Fibroblast of lung (primary cell): ENCODE measurements around the gene AJUBA. TPM values are rescaled to one million over a fixed set of nuclear protein-coding genes. Genes with fewer than 3 reads are reported as not detected.

Experiments used
- DNase-seq, 2 donors: peaks; one replicate each; pipeline versions ENCODE4 v3.0.0 to v3.0.0-alpha.2; 2010; ENCODE audit warnings: low read depth in 2 of 2
- H2AFZ ChIP-seq: 2 replicates; pipeline ENCODE4 v1.5.1; 2012; ENCODE audit warnings: low read length, control low read depth, inconsistent platforms
- H3K27ac ChIP-seq: 2 replicates; pipeline ENCODE4 v1.5.1; 2011; ENCODE audit warnings: low read length, control low read depth; ENCODE audit not compliant: insufficient read depth
- H3K27me3 ChIP-seq: 2 replicates; pipeline ENCODE4 v1.5.1; 2011; ENCODE audit warnings: mild to moderate bottlenecking, low read length; ENCODE audit not compliant: control insufficient read depth, insufficient read depth
- H3K36me3 ChIP-seq: 2 replicates; pipeline ENCODE4 v1.5.1; 2011; ENCODE audit warnings: low read length; ENCODE audit not compliant: control insufficient read depth, insufficient read depth
- H3K4me1 ChIP-seq: 2 replicates; pipeline ENCODE4 v1.5.1; 2011; ENCODE audit warnings: low read length; ENCODE audit not compliant: control insufficient read depth, insufficient read depth; ENCODE audit errors: extremely low read depth
- H3K4me2 ChIP-seq: 2 replicates; pipeline ENCODE4 v1.5.1; 2011; ENCODE audit warnings: low read length, control low read depth; ENCODE audit not compliant: insufficient read depth; ENCODE audit errors: extremely low read depth
- H3K4me3 ChIP-seq, 4 experiments: fragments of 200-600 bp in 1 of 4; sonication (generic) in 1 of 4; replicated peaks in 1 of 4; 2 replicates each; pipeline ENCODE4 v1.5.1; 2011 to 2016; ENCODE audit warnings: low read length in 4 of 4, low read depth in 3 of 4, mild to moderate bottlenecking in 3 of 4, control low read depth in 2 of 4, inconsistent platforms in 1 of 4, mixed read lengths in 1 of 4; ENCODE audit not compliant: insufficient read depth in 1 of 4; ENCODE audit errors: control extremely low read depth in 1 of 4
- H3K79me2 ChIP-seq: 2 replicates; pipeline ENCODE4 v1.5.1; 2012; ENCODE audit warnings: mild to moderate bottlenecking, low read length, inconsistent platforms; ENCODE audit not compliant: control insufficient read depth, insufficient read depth
- H3K9ac ChIP-seq: 2 replicates; pipeline ENCODE4 v1.5.1; 2011; ENCODE audit warnings: mild to moderate bottlenecking, low read length, control low read depth; ENCODE audit not compliant: insufficient read depth
- H3K9me3 ChIP-seq: 2 replicates; pipeline ENCODE4 v1.5.1; 2012; ENCODE audit warnings: low read depth, low read length; ENCODE audit not compliant: control insufficient read depth, insufficient read depth
- H4K20me1 ChIP-seq: 2 replicates; pipeline ENCODE4 v1.5.1; 2011; ENCODE audit warnings: low read length; ENCODE audit not compliant: control insufficient read depth, insufficient read depth; ENCODE audit errors: extremely low read depth
- EZH2 ChIP-seq: IDR thresholded peaks from 2 replicates; pipeline ENCODE4 v1.5.1; 2012; ENCODE audit warnings: low read length, control low read depth, mild to moderate bottlenecking; ENCODE audit errors: missing control alignments
- polyA plus RNA-seq, 2 donors: library from polyadenylated mRNA; depleted of rRNA in 1 of 2; stranded (reverse) in 1 of 2; unstranded in 1 of 2; fragments of >200 nt; gene quantifications; 2 replicates each; pipeline ENCODE4 v1.2.1, GENCODE V29; 2011 to 2012; ENCODE audit warnings: missing spikeins in 1 of 2
- total RNA-seq: library from RNA; depleted of rRNA; stranded (reverse); fragments of >200 nt; gene quantifications from 2 replicates; pipeline ENCODE4 v1.2.1, GENCODE V29; 2014
- TF ChIP-seq, protein P1 (sequence below), 2 donors: IDR thresholded peaks in 1 of 2; conservative IDR thresholded peaks in 1 of 2; 1 replicate in 1 of 2; 2 replicates in 1 of 2; pipeline ENCODE4 v1.5.1; 2011 to 2012; ENCODE audit warnings: low read length in 2 of 2, control low read depth in 1 of 2, inconsistent platforms in 1 of 2, low read depth in 1 of 2, mild to moderate bottlenecking in 1 of 2

Gene AJUBA
- total and polyA plus RNA-seq, 2 donors (not counting 1 experiment from before 2014, with no cell fraction given), result 41.3 to 84.9 TPM

DNA sequence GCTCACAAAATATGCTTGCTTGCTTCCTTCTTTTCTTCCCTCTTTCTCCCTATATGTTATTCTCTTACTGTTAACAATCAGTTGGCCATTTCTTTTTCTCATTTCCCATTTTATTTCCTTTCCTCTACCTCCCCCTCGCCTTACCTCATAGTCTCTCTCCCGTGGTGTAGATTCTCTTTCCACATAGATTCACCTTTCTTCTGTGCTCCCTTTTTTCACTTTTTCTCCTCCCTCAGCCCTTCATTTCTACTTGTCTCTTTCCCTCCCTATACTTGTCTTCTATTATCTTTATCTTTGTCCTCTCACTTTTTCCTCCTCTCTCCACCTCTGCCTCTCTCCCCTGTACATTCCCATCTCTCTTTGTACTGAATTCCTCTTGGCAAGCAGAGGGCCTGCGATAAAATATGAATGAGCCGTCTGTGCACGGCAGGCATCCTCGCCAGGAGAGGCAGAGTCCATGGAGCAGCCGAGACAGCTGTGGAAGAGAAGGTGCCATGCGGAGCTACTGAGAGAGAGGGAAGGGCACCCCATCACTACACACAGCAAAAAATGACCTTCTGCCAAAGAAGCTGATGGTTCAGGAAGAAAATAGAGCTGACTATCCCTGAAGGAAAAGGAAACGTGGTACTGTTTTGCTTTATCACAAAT, 15.4 kb upstream of the AJUBA start:
- Histone ChIP-seq H3K36me3 (no peaks in the 10 kb centered on the region), H2AFZ (no peak overlapping the region), H3K9ac (no peak overlapping the region), H3K9me3 (no peaks in the 10 kb centered on the region), H3K27ac (no peak overlapping the region), H3K4me1 (peaks cover 3% of the 10 kb centered on the region), H3K79me2 (no peaks in the 10 kb centered on the region), H3K4me3 (no peak overlapping the region), H3K4me2 (no peak overlapping the region), H4K20me1 (no peaks in the 10 kb centered on the region), H3K27me3 (no peaks in the 10 kb centered on the region)
- no peak for DNase-seq
- TF ChIP-seq EZH2, result no peak
- TF ChIP-seq, protein P1, sequence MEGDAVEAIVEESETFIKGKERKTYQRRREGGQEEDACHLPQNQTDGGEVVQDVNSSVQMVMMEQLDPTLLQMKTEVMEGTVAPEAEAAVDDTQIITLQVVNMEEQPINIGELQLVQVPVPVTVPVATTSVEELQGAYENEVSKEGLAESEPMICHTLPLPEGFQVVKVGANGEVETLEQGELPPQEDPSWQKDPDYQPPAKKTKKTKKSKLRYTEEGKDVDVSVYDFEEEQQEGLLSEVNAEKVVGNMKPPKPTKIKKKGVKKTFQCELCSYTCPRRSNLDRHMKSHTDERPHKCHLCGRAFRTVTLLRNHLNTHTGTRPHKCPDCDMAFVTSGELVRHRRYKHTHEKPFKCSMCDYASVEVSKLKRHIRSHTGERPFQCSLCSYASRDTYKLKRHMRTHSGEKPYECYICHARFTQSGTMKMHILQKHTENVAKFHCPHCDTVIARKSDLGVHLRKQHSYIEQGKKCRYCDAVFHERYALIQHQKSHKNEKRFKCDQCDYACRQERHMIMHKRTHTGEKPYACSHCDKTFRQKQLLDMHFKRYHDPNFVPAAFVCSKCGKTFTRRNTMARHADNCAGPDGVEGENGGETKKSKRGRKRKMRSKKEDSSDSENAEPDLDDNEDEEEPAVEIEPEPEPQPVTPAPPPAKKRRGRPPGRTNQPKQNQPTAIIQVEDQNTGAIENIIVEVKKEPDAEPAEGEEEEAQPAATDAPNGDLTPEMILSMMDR (conservative IDR thresholded peaks at IDR 0.05 in 1 of 2, IDR thresholded peaks at IDR 0.05 in 1 of 2; ENCODE audit: low read depth in 1 of 2, low read length in 2 of 2), result no peak

DNA sequence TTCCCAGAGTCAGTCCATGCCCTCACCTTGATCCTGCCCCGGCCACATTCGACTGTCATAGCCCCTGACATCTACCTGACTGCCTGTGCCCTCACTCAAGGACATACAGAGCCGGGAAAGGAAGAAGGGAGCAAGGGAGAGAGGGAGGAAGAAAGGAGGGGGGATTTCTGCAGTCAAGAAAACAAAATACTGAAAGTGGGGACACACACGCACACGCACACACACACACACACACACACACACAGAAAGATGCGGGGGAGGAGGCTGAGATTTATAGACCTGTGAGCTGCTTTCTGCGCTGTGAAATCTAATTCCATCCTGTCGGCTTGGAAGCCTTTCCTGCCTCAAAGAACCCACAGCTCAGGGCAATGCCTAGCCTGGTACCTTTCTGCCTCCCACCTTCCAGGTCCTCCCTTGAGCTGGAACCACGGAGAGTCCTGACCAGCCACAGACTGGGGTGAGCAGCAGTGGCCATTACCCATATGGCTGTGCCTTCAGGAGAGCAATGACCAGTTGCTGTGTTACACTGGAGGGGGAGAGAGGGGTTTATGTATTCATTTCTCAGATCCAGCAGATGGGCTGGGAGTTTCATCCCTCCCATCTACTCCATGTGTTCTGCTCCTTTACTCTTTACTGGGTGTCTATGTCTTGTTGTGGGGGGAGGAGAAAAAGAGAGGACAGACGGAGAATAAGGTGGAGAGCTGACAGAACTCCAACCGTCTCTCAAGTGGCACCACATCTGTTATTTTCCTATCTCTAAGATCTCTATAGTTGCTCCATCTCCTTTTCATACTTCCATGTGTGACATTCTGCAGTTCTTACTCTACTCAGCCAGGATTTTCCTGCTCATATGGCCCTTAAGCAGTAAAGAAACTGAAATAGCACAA, 14.7 kb upstream of the AJUBA start:
- Histone ChIP-seq H3K4me1 (peaks cover 3% of the 10 kb centered on the region), H3K9ac (no peak overlapping the region), H3K27me3 (no peaks in the 10 kb centered on the region), H3K4me2 (no peak overlapping the region), H3K27ac (no peak overlapping the region), H4K20me1 (no peaks in the 10 kb centered on the region), H3K36me3 (no peaks in the 10 kb centered on the region), H3K79me2 (no peaks in the 10 kb centered on the region), H3K4me3 (no peak overlapping the region), H2AFZ (no peak overlapping the region), H3K9me3 (no peaks in the 10 kb centered on the region)
- TF ChIP-seq EZH2, result no peak
- TF ChIP-seq, protein P1 (conservative IDR thresholded peaks at IDR 0.05 in 1 of 2, IDR thresholded peaks at IDR 0.05 in 1 of 2; ENCODE audit: low read depth in 1 of 2, low read length in 2 of 2), result no peak
- DNase-seq, result no peak

DNA sequence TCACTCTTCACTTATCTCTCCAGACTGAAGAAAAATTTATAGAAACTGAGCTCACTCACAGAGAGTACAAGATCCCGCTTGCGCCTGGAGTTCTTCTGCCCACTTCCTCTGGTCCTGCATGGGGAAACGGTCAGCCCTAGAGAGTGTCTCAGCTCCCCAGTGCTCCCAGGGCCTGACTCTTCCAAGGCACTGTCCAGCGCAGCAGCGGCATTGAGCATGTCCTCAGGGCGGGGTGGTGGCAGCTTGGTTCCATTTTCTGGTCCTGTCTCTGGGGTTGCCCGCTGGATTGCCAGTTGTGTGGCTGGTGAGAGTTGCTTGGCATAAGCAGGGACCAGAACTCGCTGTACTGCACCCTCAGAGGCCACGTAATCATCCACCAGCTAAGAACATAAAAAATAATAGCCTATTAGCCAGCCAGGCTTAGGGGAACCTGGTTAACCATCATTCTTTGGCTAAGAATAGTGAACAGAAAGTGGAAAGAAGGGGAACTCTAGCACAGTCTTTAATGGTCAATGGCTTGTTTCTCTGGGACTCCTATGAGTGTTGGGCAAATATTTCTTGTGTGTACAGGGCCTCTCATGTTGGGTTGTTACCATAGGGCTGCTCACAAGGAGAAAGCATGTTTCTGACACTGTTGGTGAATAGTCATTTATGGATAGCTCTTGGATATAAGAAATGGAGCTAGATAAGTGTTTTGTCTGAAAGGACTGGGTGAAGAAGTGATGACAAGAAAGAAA, 13.7 kb upstream of the AJUBA start:
- H3K9me3 ChIP-seq, result no peaks in the 10 kb centered on the region
- H3K27me3 ChIP-seq, result no peaks in the 10 kb centered on the region
- no peak for DNase-seq
- H3K27ac ChIP-seq, result no peak overlapping the region
- H3K79me2 ChIP-seq, result no peaks in the 10 kb centered on the region
- no peaks in the 10 kb centered on the region for H4K20me1 ChIP-seq
- H3K4me2 ChIP-seq, result no peak overlapping the region
- no peak overlapping the region for H3K4me3 ChIP-seq
- peaks cover 3% of the 10 kb centered on the region for H3K4me1 ChIP-seq
- TF ChIP-seq, protein P1 (conservative IDR thresholded peaks at IDR 0.05 in 1 of 2, IDR thresholded peaks at IDR 0.05 in 1 of 2; ENCODE audit: low read depth in 1 of 2, low read length in 2 of 2), result no peak
- TF ChIP-seq EZH2, result no peak
- no peak overlapping the region for H2AFZ ChIP-seq
- no peak overlapping the region for H3K9ac ChIP-seq
- no peaks in the 10 kb centered on the region for H3K36me3 ChIP-seq
